IPS-NIHi7 (cell line): ENCODE measurements around the gene PROM1.

Experiments used
- DNase-seq: peaks from one replicate; pipeline ENCODE4 v3.0.0; 2012; ENCODE audit warnings: mixed read lengths; ENCODE audit errors: extremely low spot score

The PROM1 gene

DNA sequence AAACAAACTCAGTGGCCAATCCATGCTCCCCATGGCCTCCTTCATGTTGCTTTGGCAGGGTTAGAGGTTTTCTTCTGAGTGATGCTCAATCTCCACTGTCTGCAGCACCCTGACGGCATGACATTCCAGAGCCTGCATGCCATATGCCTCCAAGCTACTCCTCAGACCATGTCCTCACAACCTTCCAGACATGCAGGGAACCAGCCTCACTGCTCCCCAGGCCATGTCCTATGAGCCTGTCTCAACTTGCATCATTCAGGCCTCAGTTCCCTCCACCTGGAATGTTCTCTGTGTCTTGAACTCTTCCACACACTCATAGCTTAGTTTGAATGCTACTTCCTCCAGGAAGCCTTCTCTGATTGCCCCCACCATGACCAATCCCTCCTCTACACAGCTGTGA is 18.8 kb downstream of the PROM1 start:
- DNase-seq, result no peak

DNA sequence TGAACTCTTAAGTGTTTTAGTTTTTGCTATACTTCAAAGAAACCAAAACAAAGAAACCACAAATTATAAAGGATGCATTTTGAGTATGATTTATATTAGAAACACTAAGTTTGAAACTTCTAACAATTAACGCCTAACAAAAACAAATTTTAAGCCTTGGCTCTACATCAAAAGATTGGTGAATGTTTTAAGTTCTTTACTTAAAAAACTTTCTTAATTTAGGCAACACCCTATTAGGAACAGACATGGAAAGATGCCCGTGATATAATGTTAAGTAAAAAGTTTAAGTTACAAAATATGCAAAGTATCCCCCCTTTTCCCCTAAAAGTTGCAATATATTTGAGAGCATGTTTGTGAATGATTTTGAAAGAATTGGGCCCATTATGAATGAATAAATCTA is 21.2 kb downstream of the PROM1 start:
- no peak for DNase-seq

- no peak for DNase-seq
Observed at GRCh38 chr4:16056681-16057385, 27.0 kb downstream of the PROM1 start.

DNA sequence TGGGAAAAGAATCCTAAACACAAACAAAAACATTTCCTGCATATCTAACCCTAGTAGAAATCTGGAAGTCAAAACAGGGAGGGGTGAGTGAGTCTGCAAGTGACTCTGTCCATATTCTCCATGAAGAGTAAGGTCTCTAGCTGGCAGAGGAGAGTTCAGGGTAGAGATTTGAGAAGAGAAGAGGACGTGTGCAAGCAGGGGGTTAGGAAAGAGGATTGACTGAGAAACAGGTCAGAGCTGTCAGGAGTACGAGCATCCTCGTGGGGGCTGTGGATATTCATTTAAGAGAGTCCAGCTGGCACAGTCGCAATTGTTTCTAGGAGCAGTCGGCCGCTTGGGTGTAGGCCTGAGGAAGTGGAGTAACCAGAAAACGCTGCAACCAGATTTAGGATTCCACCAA is 27.9 kb downstream of the PROM1 start:
- no peak for DNase-seq

DNA sequence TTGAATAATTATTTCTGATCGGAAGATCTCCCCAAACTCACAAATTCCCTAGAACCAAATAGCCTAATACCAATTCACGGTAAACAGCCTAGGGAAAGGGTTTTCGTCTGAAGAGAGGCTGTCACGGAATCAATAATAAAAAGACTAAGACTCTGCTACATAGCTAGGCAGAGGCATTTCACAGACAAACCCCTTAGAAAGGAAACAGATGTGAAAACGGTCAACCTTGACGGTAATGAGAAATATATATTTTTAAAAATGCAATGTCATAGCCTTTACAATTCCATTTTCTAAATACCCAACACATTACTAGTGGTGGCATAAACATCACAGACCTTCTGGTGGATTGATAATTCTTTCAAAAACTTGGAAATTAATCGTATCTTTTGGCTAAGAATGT is 28.4 kb downstream of the PROM1 start:
- DNase-seq, result no peak

GRCh38 chr4:16052939-16053338 is 30.9 kb downstream of the PROM1 start:
- DNase-seq, result no peak

DNA sequence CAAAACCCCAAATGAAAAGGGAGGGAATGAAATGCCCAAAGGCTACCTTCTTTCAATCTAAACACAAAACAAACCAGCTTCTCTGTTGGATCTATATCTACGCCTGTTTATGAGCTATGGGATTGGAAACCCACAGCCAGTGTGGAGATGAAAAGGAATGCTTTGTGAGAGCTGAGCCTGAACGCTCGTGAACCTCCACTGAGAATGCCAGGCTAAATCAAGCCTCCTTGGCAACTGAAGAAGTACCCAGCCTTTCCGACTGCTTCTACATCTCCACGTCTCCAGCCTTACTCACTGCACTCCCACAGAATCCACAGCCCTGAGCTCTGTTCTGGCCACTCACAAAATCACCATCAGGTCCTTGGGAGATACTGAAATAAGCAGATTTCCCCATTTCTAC is 31.8 kb downstream of the PROM1 start:
- DNase-seq, result no peak

DNA sequence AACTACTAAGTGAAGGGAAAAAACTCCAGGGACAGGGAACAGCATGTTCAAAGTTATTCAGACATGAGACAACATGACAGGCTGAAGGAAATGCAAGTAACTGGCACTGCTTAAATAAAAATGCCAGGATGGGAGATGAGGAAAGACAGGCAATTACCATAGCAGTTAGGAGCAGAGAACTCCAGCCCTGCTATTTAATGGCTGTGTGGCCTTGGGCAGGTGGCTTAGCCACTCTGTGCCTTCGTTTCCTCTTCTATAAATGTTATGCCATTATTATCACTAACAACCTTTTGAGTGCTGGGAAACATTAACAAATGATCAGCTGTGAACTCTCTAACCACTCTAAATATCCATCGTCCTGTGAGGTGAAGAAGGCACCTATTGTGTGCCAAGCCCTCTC is 32.7 kb downstream of the PROM1 start:
- DNase-seq, result no peak

- DNase-seq, result no peak
Observed at GRCh38 chr4:16050669-16051068, 33.2 kb downstream of the PROM1 start.

- no peak for DNase-seq
Observed at GRCh38 chr4:16048619-16049419, 35.0 kb downstream of the PROM1 start.

DNA sequence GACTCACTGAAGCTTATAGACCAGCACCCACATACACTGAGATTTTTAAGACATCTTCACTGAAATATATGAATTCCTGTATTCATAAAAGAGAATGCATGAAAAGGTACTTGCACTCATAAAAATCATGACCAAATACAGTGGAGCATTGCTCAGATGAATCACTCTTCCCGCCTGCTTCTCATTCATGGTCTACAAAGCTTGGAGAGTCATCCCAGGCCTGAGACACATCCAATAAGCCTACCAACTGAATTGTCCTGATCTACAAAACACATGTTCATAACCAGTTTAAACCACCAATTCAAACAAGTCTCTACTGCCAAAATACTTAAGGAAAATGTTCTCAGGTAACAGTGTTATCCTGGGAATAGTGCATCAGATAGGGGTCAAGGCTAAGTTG is 38.1 kb downstream of the PROM1 start:
- no peak for DNase-seq

GRCh38 chr4:16043642-16044498 is 40.0 kb downstream of the PROM1 start:
- DNase-seq, result no peak

GRCh38 chr4:16039139-16039538 is 44.7 kb downstream of the PROM1 start:
- no peak for DNase-seq

DNA sequence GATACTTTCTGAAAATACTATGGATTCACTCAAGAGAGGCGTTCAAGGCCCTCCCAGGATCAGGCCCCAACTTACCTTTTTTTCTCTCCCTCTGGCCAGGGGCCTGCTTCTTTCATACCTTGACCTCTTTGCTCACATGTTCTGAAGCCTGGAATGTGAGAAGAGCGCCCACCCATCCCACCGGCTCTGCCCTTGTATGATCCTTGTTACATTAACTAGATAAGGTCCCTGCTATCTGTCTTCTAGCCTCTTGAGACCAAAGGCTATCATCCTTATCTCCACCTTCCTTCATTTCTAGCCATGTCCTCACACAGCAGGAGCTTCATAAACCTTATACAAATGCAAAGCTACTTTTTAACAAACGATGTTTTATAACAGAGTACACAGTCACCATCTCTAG is 45.9 kb downstream of the PROM1 start:
- no peak for DNase-seq

DNA sequence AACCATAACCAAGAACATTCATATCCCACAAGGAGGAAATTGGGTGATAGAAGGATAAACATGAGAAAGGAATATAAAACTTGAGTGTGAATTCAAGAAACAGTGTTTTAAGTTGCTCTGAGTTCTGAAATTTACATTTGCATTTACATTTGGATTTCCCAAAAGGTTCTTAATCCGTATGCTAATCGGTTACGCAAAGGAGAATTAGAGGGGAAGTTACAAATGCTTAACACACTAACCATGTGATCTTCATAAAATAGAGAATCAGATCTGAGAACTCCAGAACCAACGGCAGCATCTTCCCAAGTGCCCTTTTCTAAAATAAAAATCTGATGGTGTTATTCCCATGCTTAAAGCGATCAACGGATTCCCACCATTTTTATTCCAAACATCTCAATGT is 48.0 kb downstream of the PROM1 start:
- DNase-seq, result no peak

DNA sequence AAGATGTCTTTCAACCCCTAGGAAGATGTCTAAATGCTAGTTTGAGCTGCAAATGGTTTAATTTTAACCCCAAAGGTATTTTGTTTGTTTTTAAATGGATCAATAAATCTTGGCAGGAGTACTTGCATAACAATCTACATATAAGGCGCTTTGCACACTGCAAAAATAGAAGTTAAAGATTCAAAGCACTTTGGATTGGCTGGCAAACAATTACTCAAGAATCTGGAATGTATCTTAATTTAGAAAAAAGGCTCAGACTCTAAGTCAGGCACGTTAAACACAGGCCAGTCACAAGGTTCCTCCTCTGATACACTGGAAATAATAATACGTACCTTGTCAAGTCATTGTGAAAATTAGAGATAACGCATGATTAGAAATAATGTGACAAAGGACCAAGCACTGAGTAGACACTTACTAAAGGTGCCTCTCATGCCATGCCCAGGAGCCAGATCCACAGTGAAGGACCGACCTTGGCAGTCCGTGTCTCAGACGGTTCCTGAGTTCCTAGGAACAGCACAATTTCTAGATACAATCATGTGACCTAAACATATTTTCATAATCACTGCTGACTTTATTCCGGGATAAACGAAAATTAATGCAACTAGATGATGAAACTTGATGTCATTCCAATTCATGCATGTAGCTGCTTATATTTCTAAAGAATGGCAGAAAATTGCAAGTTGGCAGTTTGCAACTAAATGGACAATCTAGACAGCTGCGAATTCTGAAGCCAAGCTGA is 49.6 kb downstream of the PROM1 start:
- no peak for DNase-seq

DNA sequence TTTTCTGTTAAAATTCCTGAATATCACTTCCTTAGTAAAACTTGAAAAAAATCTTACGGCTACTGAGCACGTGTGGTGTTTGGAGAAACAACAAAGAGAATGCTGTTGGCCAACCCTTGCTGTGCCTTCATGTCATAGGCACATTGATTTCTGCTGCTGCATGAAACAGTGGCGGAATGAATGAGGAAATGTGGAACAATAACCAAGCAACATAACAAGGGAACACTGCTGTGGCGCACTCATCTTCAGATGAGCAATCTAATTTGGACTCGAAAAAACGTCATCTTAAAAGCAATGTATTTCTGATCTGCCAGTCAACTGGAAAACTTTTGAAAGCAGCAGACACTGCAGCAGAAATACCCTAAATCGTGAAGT is 51.4 kb downstream of the PROM1 start:
- DNase-seq, result no peak

GRCh38 chr4:16031546-16032395 is 52.1 kb downstream of the PROM1 start:
- no peak for DNase-seq

DNA sequence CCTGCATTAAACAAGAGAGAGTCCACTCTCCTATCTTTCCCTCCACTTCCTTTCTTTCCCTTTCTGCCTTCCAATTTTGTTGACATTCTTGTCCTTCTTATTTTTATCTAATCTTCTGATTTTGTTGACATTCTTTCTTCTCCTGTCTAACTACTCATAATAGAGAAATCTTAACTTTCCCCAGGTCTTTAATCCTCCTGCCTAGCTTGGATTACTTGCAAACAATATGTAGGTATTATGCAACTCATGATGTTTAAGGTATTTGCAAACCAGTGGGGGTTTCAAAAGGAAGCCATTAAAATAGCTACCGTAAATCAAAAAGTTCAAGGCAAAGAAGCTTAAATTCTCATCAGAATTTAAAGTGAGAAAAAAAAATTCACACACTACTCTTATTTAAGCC is 53.9 kb downstream of the PROM1 start:
- DNase-seq, result no peak

DNA sequence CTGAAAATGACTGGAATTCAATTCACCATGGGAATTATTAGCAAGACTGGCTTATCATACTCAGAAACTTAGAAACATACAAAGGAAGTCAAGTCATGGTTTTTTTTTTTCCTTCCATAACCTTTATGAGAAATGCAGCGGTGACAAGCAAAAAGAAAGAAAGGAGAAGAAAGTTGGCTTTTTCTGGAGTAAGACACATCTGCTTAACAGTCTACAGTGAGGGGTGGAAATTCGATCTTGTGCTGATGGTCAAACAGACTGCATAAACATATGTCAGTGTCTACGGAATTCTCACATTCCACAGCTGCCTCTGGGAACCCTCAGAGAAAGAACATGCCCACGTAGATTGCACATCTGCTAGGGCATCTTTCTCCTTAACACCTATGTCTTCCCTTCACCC is 54.6 kb downstream of the PROM1 start:
- no peak for DNase-seq

GRCh38 chr4:16027626-16028025 is 56.2 kb downstream of the PROM1 start:
- no peak for DNase-seq
